Measurements from ENCODE around the gene SLC35G3. TPM values are rescaled to one million over a fixed set of nuclear protein-coding genes. Genes with fewer than 3 reads are reported as not detected.

The SLC35G3 gene
- total and polyA plus RNA-seq, 2 of the 8 experiments (the other 6 are each of a cell fraction or from before 2014, with no cell fraction given): not detected

- CTCF ChIA-PET (ENCODE audit: partially characterized antibody): interaction anchor here (0.8 to 0.9 kb wide), 2 partner anchors 10 to 17 kb away, joined by 3 read pairs; no protein-coding TSS in a partner anchor
- no peak for TF ChIP-seq ATF2 (IDR thresholded peaks at IDR 0.05; ENCODE audit: low read length)
- TF ChIP-seq EZH2 (IDR thresholded peaks at IDR 0.05; ENCODE audit: low read depth, low read length, severe bottlenecking): no peak
- no peak for TF ChIP-seq NRF1 (IDR thresholded peaks at IDR 0.05; ENCODE audit: low read depth, low read length)
- no peak for TF ChIP-seq CREB1 (IDR thresholded peaks at IDR 0.05)
- no peak for TF ChIP-seq SUZ12 (IDR thresholded peaks at IDR 0.05; ENCODE audit: low read length)
- no peak for TF ChIP-seq SRF (IDR thresholded peaks at IDR 0.05; ENCODE audit: low read depth, low read length)
- TF ChIP-seq POLR2A (IDR thresholded peaks at IDR 0.05; ENCODE audit: control extremely low read depth in 1 of 2, low read depth in 2 of 2, low read length in 2 of 2): no peak
These were observed 33.6 kb downstream of the SLC35G3 start for GRCh38 chr17:35160354-35161201.

More at GRCh38 chr17:35160354-35161201, 33.6 kb downstream of the SLC35G3 start:
- no peaks in the 10 kb centered on the region for H3K36me3 ChIP-seq (ENCODE audit: control insufficient read depth in 2 of 4, insufficient read depth in 4 of 4, low read length in 3 of 4)
- no peak overlapping the region for H2BK20ac ChIP-seq (ENCODE audit: low read length)
- no peak overlapping the region for H2BK15ac ChIP-seq (ENCODE audit: low read length)
- no peak overlapping the region for H3K27ac ChIP-seq (ENCODE audit: low read depth, low read length)
- no peaks in the 10 kb centered on the region for H3K9me3 ChIP-seq (ENCODE audit: insufficient read depth in 2 of 2, low read depth in 1 of 2, low read length in 1 of 2)
- no peaks in the 10 kb centered on the region for H3K79me2 ChIP-seq (ENCODE audit: control insufficient read depth in 1 of 2, insufficient read depth in 2 of 2, low read length in 2 of 2)
- no peak overlapping the region for H3K4ac ChIP-seq (replicated peaks; ENCODE audit: insufficient read length, low read depth, low read length)
- H3K4me2 ChIP-seq (ENCODE audit: insufficient read depth in 1 of 2, low read depth in 2 of 2, low read length in 2 of 2): no peak overlapping the region
- no peaks in the 10 kb centered on the region for H3K27me3 ChIP-seq (replicated peaks in 1 of 4; ENCODE audit: control insufficient read depth in 3 of 4, extremely low read depth in 1 of 4, insufficient read depth in 3 of 4, low read length in 3 of 4)
- no peak overlapping the region for H3K23ac ChIP-seq (ENCODE audit: insufficient read length)
- WGBS, 2 experiments (ENCODE audit: extremely low coverage in 1 of 2, insufficient coverage in 1 of 2, insufficient read length in 1 of 2, insufficient replicate concordance in 2 of 2, low coverage in 1 of 2, low lambda C conversion rate in 2 of 2, missing lambda C conversion rate in 1 of 2): 89% methylated on average over 13 of the region's 13 CpGs; no CpG with 5 or more reads in 1 of the 2 experiments
- no peaks in the 10 kb centered on the region for H3K4me1 ChIP-seq (replicated peaks in 1 of 4; ENCODE audit: control insufficient read depth in 3 of 4, insufficient read depth in 4 of 4, low read length in 3 of 4)
- FAIRE-seq (no peak), DNase-seq (ENCODE audit: low read depth in 1 of 2, low spot score in 2 of 2) (no peak)
- H3K23me2 ChIP-seq (ENCODE audit: low read depth, low read length): no peaks in the 10 kb centered on the region
- H2AFZ ChIP-seq (ENCODE audit: low read length): no peak overlapping the region
- H3K14ac ChIP-seq (ENCODE audit: insufficient read length): no peak overlapping the region
- H3K18ac ChIP-seq (ENCODE audit: extremely low read depth, low read length): no peak overlapping the region
- H4K91ac ChIP-seq (replicated peaks; ENCODE audit: insufficient read length, low read length): no peak overlapping the region
- no peak overlapping the region for H4K5ac ChIP-seq (ENCODE audit: insufficient read length, low read depth, low read length)
- no peak overlapping the region for H2BK5ac ChIP-seq (ENCODE audit: low read depth, low read length)
- H4K8ac ChIP-seq (ENCODE audit: extremely low read depth, insufficient read depth, low read length): no peak overlapping the region
- no peak overlapping the region for H3K9ac ChIP-seq (replicated peaks in 1 of 4; ENCODE audit: extremely low read depth in 1 of 4, low read depth in 3 of 4, low read length in 3 of 4)
- no peak overlapping the region for H3K56ac ChIP-seq (replicated peaks; ENCODE audit: insufficient read length, low read depth, low read length)
- no peak overlapping the region for H2BK120ac ChIP-seq (replicated peaks; ENCODE audit: low read depth, low read length)
- H4K20me1 ChIP-seq (replicated peaks in 1 of 2; ENCODE audit: control insufficient read depth in 1 of 2, insufficient read depth in 2 of 2, low read length in 2 of 2): peaks cover 0 to 2% of the 10 kb centered on the region in 2 experiments
- no peaks in the 10 kb centered on the region; the same call in 1 of the 2 replicates for H3K79me1 ChIP-seq (ENCODE audit: low read depth, low read length)
- no peak overlapping the region for H2AK5ac ChIP-seq (ENCODE audit: low read depth, low read length)
- no peak overlapping the region for H3K4me3 ChIP-seq (ENCODE audit: extremely low read depth in 1 of 4, insufficient read depth in 2 of 4, low read depth in 3 of 4, low read length in 4 of 4)
- POLR2A ChIA-PET (ENCODE audit: partially characterized antibody): no interaction called here
- H2BK12ac ChIP-seq (ENCODE audit: low read depth, low read length): no peak overlapping the region
